Central memory CD8-positive, alpha-beta T cell (primary cell): ENCODE measurements around the gene IFI27L2.

ENCODE experiments used
- ATAC-seq: fragments of 150-1000 bp; cut with Tn5 transposase; replicated peaks from 2 replicates; pipeline ENCODE4 v1.10.0; 2022; ENCODE audit warnings: mild to moderate bottlenecking, moderate FRiP score, moderate number of reproducible peaks; ENCODE audit not compliant: poor library complexity, severe bottlenecking; ENCODE audit errors: extremely low read depth
- DNase-seq, 2 donors: peaks; one replicate each; pipeline ENCODE4 v3.0.0; 2021; ENCODE audit warnings: low spot score in 2 of 2
- H3K27ac Mint-ChIP-seq: one replicate; pipeline ENCODE4 v1.8.0; 2022; ENCODE audit warnings: low read depth, mild to moderate bottlenecking, moderate library complexity, mixed read lengths
- H3K27me3 Mint-ChIP-seq: one replicate; pipeline ENCODE4 v1.8.0; 2022; ENCODE audit warnings: mixed read lengths
- H3K36me3 Mint-ChIP-seq: one replicate; pipeline ENCODE4 v1.8.0; 2022; ENCODE audit warnings: mild to moderate bottlenecking, moderate library complexity, mixed read lengths; ENCODE audit not compliant: insufficient read depth
- H3K4me1 Mint-ChIP-seq: one replicate; pipeline ENCODE4 v1.8.0; 2022; ENCODE audit warnings: mixed read lengths
- H3K4me3 Mint-ChIP-seq: one replicate; pipeline ENCODE4 v1.8.0; 2022; ENCODE audit warnings: mild to moderate bottlenecking, moderate library complexity, mixed read lengths
- H3K9me3 Mint-ChIP-seq: one replicate; pipeline ENCODE4 v1.8.0; 2022; ENCODE audit warnings: mixed read lengths

IFI27L2 gene

GRCh38 chr14:94079891-94080620 is 49.3 kb downstream of the IFI27L2 start:
- DNase-seq (no peak), ATAC-seq (no peak)
- Mint-ChIP-seq H3K9me3 (no peaks in the 10 kb centered on the region), H3K4me1 (peaks cover 56% of the 10 kb centered on the region), H3K27ac (peak overlapping the region; percentile 100), H3K36me3 (peaks cover 36% of the 10 kb centered on the region), H3K4me3 (peak overlapping the region; percentile 99), H3K27me3 (no peaks in the 10 kb centered on the region)

GRCh38 chr14:94077823-94078222 is 51.6 kb downstream of the IFI27L2 start:
- peaks cover 47% of the 10 kb centered on the region for H3K36me3 Mint-ChIP-seq
- H3K4me1 Mint-ChIP-seq = peaks cover 64% of the 10 kb centered on the region
- peak overlapping the region; percentile 99 for H3K4me3 Mint-ChIP-seq
- no peak overlapping the region for H3K27ac Mint-ChIP-seq
- peaks cover 6% of the 10 kb centered on the region for H3K9me3 Mint-ChIP-seq
- DNase-seq = no peak
- no peaks in the 10 kb centered on the region for H3K27me3 Mint-ChIP-seq
- no peak for ATAC-seq
